ENCODE data around the gene BEST1. TPM values are rescaled to one million over a fixed set of nuclear protein-coding genes. Genes with fewer than 3 reads are reported as not detected.
A peak's percentile ranks its signal among the peaks of the same experiment; 100 is the strongest.

The BEST1 gene
- total and polyA plus RNA-seq, 2 of the 13 experiments (the other 11 are each of a cell fraction or from before 2014, with no cell fraction given), result 0.09 to 0.65 TPM

GRCh38 chr11:61923166-61924063, 26.7 kb upstream of the BEST1 start (continued):
- TF ChIP-seq SNAI1 (CRISPR knock-in tag; IDR thresholded peaks at IDR 0.05; ENCODE audit: borderline replicate concordance), result 0 out of 2 replicates have a peak, but pooled peaks have one; percentile 61
- TF ChIP-seq, protein P1, sequence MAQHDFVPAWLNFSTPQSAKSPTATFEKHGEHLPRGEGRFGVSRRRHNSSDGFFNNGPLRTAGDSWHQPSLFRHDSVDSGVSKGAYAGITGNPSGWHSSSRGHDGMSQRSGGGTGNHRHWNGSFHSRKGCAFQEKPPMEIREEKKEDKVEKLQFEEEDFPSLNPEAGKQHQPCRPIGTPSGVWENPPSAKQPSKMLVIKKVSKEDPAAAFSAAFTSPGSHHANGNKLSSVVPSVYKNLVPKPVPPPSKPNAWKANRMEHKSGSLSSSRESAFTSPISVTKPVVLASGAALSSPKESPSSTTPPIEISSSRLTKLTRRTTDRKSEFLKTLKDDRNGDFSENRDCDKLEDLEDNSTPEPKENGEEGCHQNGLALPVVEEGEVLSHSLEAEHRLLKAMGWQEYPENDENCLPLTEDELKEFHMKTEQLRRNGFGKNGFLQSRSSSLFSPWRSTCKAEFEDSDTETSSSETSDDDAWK (CRISPR knock-in tag; IDR thresholded peaks at IDR 0.05), result no peak
- TF ChIP-seq ZNF326 (CRISPR knock-in tag; IDR thresholded peaks at IDR 0.05; ENCODE audit: borderline replicate concordance), result no peak
- TF ChIP-seq ZBTB4 (CRISPR knock-in tag; IDR thresholded peaks at IDR 0.05; ENCODE audit: borderline replicate concordance), result peak; percentile 91; the same call in 1 of the 2 replicates
- no peak for TF ChIP-seq STAT5B (CRISPR knock-in tag; IDR thresholded peaks at IDR 0.05)
- TF ChIP-seq RAD21 (CRISPR knock-in tag; IDR thresholded peaks at IDR 0.05), result no peak
- TF ChIP-seq HOXD1 (CRISPR knock-in tag; IDR thresholded peaks at IDR 0.05), result no peak
- TF ChIP-seq, protein P2, sequence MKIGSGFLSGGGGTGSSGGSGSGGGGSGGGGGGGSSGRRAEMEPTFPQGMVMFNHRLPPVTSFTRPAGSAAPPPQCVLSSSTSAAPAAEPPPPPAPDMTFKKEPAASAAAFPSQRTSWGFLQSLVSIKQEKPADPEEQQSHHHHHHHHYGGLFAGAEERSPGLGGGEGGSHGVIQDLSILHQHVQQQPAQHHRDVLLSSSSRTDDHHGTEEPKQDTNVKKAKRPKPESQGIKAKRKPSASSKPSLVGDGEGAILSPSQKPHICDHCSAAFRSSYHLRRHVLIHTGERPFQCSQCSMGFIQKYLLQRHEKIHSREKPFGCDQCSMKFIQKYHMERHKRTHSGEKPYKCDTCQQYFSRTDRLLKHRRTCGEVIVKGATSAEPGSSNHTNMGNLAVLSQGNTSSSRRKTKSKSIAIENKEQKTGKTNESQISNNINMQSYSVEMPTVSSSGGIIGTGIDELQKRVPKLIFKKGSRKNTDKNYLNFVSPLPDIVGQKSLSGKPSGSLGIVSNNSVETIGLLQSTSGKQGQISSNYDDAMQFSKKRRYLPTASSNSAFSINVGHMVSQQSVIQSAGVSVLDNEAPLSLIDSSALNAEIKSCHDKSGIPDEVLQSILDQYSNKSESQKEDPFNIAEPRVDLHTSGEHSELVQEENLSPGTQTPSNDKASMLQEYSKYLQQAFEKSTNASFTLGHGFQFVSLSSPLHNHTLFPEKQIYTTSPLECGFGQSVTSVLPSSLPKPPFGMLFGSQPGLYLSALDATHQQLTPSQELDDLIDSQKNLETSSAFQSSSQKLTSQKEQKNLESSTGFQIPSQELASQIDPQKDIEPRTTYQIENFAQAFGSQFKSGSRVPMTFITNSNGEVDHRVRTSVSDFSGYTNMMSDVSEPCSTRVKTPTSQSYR (CRISPR knock-in tag; IDR thresholded peaks at IDR 0.05; ENCODE audit: borderline replicate concordance), result no peak; the same call in 1 of the 2 replicates
- TF ChIP-seq RARA (CRISPR knock-in tag; IDR thresholded peaks at IDR 0.05), result no peak; the same call in 1 of the 2 replicates
- no peak for TF ChIP-seq ZNF678 (CRISPR knock-in tag; IDR thresholded peaks at IDR 0.05)
- TF ChIP-seq MIER2 (CRISPR knock-in tag; IDR thresholded peaks at IDR 0.05), result no peak
- TF ChIP-seq HNF4A (CRISPR knock-in tag; IDR thresholded peaks at IDR 0.05), result peak; percentile 94
- 0 out of 2 replicates have a peak, but pooled peaks have one; percentile 32 for TF ChIP-seq ZNF543 (CRISPR knock-in tag; IDR thresholded peaks at IDR 0.05)
- TF ChIP-seq ZBED4 (CRISPR knock-in tag; IDR thresholded peaks at IDR 0.05; ENCODE audit: borderline replicate concordance), result no peak
- no peak; the same call in 1 of the 2 replicates for TF ChIP-seq ZSCAN31 (CRISPR knock-in tag; IDR thresholded peaks at IDR 0.05; ENCODE audit: low read depth)
- peak; percentile 100 for TF ChIP-seq ZBTB42 (CRISPR knock-in tag; IDR thresholded peaks at IDR 0.05)
